PFSK-1 (cell line): ENCODE results near the gene ATP6V1C2.

Experiments
- FOXP2 ChIP-seq: optimal IDR thresholded peaks from 2 replicates; pipeline ENCODE3; 2011; ENCODE audit warnings: borderline replicate concordance, control low read depth, inconsistent platforms; ENCODE audit not compliant: insufficient read depth; ENCODE audit errors: extremely low read length, extremely low read depth
- POLR2AphosphoS5 ChIP-seq: IDR thresholded peaks from 2 replicates; pipeline ENCODE4 v1.6.1; 2012; ENCODE audit warnings: low read depth, mild to moderate bottlenecking, control low read depth, low read length, moderate library complexity
- SIN3A ChIP-seq: IDR thresholded peaks from 2 replicates; pipeline ENCODE4 v1.6.1; 2012; ENCODE audit warnings: mild to moderate bottlenecking, low read length, moderate library complexity, borderline replicate concordance; ENCODE audit not compliant: insufficient read depth
- TAF1 ChIP-seq: IDR thresholded peaks from 2 replicates; pipeline ENCODE4 v1.6.1; 2012; ENCODE audit warnings: low read length, control low read depth, borderline replicate concordance; ENCODE audit not compliant: insufficient read depth
- TF ChIP-seq, protein P1 (sequence below), 2 experiments: IDR thresholded peaks; 2 replicates each; pipeline versions ENCODE4 v1.6.1 to v1.8.0; 2011 to 2012; ENCODE audit warnings: low read depth in 2 of 2, low read length in 2 of 2, control low read depth in 1 of 2, inconsistent platforms in 1 of 2, mild to moderate bottlenecking in 1 of 2, moderate library complexity in 1 of 2; ENCODE audit not compliant: insufficient read depth in 1 of 2

The ATP6V1C2 gene

DNA sequence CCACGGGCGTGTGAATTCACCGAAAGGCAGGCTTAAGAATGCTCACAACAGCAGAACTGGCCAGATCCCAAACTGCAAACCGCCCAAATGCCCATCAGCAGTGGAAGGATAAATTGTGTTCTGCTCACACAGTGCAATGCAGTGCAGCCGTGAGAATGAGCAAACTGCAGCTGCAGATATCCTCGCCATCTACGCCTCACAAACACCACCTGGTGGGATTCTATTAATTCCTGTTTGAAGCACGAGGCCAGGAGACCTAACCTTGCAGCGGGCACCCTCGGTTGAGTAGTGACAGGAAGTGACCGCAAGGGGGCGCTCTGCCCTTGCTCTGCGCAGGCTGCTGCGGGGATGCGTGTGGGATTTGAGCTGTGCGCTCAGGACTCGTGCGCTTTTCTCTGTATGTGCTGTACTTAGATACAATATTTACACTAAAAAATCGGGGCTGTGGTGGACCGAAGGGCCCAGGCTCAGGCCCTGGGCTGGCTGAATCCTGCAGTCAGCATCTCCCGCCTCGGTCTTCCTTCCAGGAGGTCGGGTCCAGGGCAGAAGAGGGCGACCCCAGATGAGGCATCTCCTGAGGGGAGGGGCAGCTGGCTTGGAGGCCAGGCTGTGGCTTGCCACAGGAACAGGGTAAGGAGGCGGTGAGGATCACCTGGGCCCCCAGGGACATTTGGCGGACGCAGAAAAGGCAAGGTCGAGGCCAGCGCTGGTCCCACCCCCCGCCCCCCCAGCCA, 110.9 kb downstream of the ATP6V1C2 start:
- TF ChIP-seq, protein P1, sequence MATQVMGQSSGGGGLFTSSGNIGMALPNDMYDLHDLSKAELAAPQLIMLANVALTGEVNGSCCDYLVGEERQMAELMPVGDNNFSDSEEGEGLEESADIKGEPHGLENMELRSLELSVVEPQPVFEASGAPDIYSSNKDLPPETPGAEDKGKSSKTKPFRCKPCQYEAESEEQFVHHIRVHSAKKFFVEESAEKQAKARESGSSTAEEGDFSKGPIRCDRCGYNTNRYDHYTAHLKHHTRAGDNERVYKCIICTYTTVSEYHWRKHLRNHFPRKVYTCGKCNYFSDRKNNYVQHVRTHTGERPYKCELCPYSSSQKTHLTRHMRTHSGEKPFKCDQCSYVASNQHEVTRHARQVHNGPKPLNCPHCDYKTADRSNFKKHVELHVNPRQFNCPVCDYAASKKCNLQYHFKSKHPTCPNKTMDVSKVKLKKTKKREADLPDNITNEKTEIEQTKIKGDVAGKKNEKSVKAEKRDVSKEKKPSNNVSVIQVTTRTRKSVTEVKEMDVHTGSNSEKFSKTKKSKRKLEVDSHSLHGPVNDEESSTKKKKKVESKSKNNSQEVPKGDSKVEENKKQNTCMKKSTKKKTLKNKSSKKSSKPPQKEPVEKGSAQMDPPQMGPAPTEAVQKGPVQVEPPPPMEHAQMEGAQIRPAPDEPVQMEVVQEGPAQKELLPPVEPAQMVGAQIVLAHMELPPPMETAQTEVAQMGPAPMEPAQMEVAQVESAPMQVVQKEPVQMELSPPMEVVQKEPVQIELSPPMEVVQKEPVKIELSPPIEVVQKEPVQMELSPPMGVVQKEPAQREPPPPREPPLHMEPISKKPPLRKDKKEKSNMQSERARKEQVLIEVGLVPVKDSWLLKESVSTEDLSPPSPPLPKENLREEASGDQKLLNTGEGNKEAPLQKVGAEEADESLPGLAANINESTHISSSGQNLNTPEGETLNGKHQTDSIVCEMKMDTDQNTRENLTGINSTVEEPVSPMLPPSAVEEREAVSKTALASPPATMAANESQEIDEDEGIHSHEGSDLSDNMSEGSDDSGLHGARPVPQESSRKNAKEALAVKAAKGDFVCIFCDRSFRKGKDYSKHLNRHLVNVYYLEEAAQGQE (IDR thresholded peaks at IDR 0.05; ENCODE audit: insufficient read depth in 1 of 2, low read depth in 2 of 2, low read length in 2 of 2): peak in 1 of 2 experiments; percentile 10; a peak in 1 of 4 replicates
- no peak for TF ChIP-seq POLR2AphosphoS5

DNA sequence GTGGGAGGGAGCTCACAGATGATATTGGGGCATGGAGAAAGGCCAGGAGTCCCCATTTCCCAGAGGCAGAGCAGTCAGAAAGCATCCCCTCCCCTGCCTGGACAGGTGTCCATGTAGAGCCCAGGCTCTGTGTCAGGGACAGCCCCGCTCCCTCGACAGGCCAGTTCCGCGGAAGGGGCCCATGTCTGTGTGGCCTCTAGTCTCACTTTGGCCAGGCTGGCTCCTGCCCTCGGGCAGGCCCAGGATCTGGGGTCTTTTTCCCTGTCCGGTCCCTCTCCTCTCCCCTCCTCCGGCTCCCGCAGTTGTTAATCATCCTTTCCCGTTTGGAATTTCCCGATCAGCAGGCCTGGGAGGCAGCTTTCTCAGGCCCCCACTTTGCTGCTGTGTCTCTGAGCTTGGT, 111.6 kb downstream of the ATP6V1C2 start:
- TF ChIP-seq POLR2AphosphoS5 (no peak), TAF1 (no peak), FOXP2 (no peak), SIN3A (no peak)
- TF ChIP-seq, protein P1 (IDR thresholded peaks at IDR 0.05; ENCODE audit: insufficient read depth in 1 of 2, low read depth in 2 of 2, low read length in 2 of 2): no peak

DNA sequence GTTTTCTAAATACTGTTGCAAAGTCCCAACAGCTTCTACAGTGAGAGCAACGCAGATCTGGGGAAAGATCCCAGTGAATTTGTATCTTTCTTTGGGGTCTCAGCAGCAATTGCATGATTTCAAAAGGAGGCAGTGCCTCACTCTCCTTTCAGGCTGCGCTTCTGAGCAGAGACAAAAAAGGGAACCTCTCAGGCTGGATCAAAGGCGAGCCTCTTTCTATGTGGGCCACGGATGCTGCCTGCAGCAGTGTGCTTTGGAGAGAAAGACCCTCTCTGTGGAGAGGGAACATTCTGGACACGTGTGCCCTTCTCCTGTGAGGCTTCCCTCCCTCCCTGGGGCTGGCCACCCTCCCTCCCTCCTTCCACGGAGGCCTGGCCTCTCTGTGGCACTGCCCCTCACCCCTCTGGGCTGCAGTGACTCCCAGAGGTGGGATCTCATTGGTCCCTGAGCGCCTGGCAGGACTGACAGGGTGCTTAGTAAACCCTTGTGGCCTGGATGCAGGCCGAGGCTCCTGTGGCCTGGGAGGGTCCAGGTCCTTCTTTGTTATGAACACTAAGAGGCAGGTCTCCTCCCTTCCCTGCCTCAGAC, 112.7 kb downstream of the ATP6V1C2 start:
- TF ChIP-seq FOXP2: no peak
- TF ChIP-seq, protein P1 (IDR thresholded peaks at IDR 0.05; ENCODE audit: insufficient read depth in 1 of 2, low read depth in 2 of 2, low read length in 2 of 2): no peak
- no peak for TF ChIP-seq SIN3A
- TF ChIP-seq TAF1: no peak
- no peak for TF ChIP-seq POLR2AphosphoS5
